GM23338 (cell line): ENCODE data around the gene HS6ST2. TPM values are rescaled to one million over a fixed set of nuclear protein-coding genes. Genes with fewer than 3 reads are reported as not detected.

Experiments
- ATAC-seq: fragments of 200-7000 bp; cut with Tn5 transposase; 3 replicates; pipeline ENCODE4 v1.9.1; 2020
- DNase-seq: peaks from one replicate; pipeline ENCODE4 v3.0.0-alpha.2; 2015; ENCODE audit warnings: low spot score
- H2AFZ ChIP-seq: fragments of 200-600 bp; sonication (generic); 2 replicates; pipeline ENCODE4 v1.8.0; 2016; ENCODE audit warnings: antibody characterized with exemption, mild to moderate bottlenecking, moderate library complexity
- H3F3A ChIP-seq: fragments of 200-600 bp; sonication (generic); replicated peaks from 2 replicates; pipeline ENCODE4 v1.8.0; 2017; ENCODE audit warnings: antibody characterized with exemption, mixed run types, low read depth
- H3K27ac ChIP-seq: fragments of 200-600 bp; sonication (generic); 2 replicates; pipeline ENCODE4 v1.6.1; 2016; ENCODE audit warnings: low read depth
- H3K27me3 ChIP-seq: fragments of 200-600 bp; sonication (generic); 2 replicates; pipeline ENCODE4 v1.8.0; 2016; ENCODE audit warnings: mild to moderate bottlenecking, mixed run types, moderate library complexity; ENCODE audit not compliant: insufficient read depth
- H3K36me3 ChIP-seq: fragments of 200-600 bp; sonication (generic); 2 replicates; pipeline ENCODE4 v1.8.0; 2016; ENCODE audit warnings: mild to moderate bottlenecking; ENCODE audit not compliant: insufficient read depth
- H3K4me1 ChIP-seq: fragments of 200-600 bp; sonication (generic); 2 replicates; pipeline ENCODE4 v1.8.0; 2016; ENCODE audit warnings: mild to moderate bottlenecking, moderate library complexity; ENCODE audit not compliant: insufficient read depth
- H3K4me2 ChIP-seq: fragments of 200-600 bp; sonication (generic); 2 replicates; pipeline ENCODE4 v1.7.1; 2017; ENCODE audit warnings: mixed run types
- H3K4me3 ChIP-seq: fragments of 200-600 bp; sonication (generic); 2 replicates; pipeline ENCODE4 v1.6.1; 2016; ENCODE audit warnings: mixed run types
- H3K79me2 ChIP-seq: fragments of 200-600 bp; sonication (generic); replicated peaks from 2 replicates; pipeline ENCODE4 v1.8.0; 2017; ENCODE audit warnings: mild to moderate bottlenecking; ENCODE audit not compliant: insufficient read depth
- H3K9me2 ChIP-seq: fragments of 200-600 bp; sonication (generic); 2 replicates; pipeline ENCODE4 v1.8.0; 2017; ENCODE audit not compliant: insufficient read depth
- H4K20me1 ChIP-seq: fragments of 200-600 bp; sonication (generic); replicated peaks from 2 replicates; pipeline ENCODE4 v1.8.0; 2017; ENCODE audit warnings: mild to moderate bottlenecking; ENCODE audit not compliant: insufficient read depth
- H3K27ac Mint-ChIP-seq: 2 replicates; pipeline ENCODE4 v1.8.0; 2020; ENCODE audit warnings: inconsistent platforms, mild to moderate bottlenecking, moderate library complexity, mixed read lengths
- H3K27me3 Mint-ChIP-seq: 3 replicates; pipeline ENCODE4 v1.8.0; 2022; ENCODE audit warnings: low read depth, mild to moderate bottlenecking, moderate library complexity, mixed read lengths, inconsistent platforms; ENCODE audit not compliant: insufficient read depth, poor library complexity
- H3K36me3 Mint-ChIP-seq: 3 replicates; pipeline ENCODE4 v1.8.0; 2021; ENCODE audit warnings: low read depth, mild to moderate bottlenecking, inconsistent platforms, moderate library complexity, mixed read lengths
- H3K4me1 Mint-ChIP-seq: 3 replicates; pipeline ENCODE4 v1.8.0; 2020; ENCODE audit warnings: mild to moderate bottlenecking, inconsistent platforms, mixed read lengths
- H3K4me3 Mint-ChIP-seq: 3 replicates; pipeline ENCODE4 v1.8.0; 2021; ENCODE audit warnings: moderate library complexity, mild to moderate bottlenecking, inconsistent platforms, mixed read lengths
- H3K9me3 Mint-ChIP-seq: 3 replicates; pipeline ENCODE4 v1.8.0; 2020; ENCODE audit warnings: moderate library complexity, mild to moderate bottlenecking, inconsistent platforms, mixed read lengths
- CREB1 ChIP-seq: fragments of 250-450 bp; sonication (Bioruptor Pico); IDR thresholded peaks from 2 replicates; pipeline ENCODE4 v1.5.0; 2020; ENCODE audit warnings: low read depth, mild to moderate bottlenecking, moderate library complexity
- CTCF ChIP-seq, 2 experiments: fragments of 200-600 bp in 1 of 2; sonication (generic) in 1 of 2; conservative IDR thresholded peaks; 2 replicates each; pipeline versions ENCODE4 v1.5.1 to v1.6.1; 2016 to 2017; ENCODE audit warnings: antibody characterized with exemption in 2 of 2, low read depth in 2 of 2, mild to moderate bottlenecking in 2 of 2, moderate library complexity in 1 of 2
- ETS1 ChIP-seq: IDR thresholded peaks from 2 replicates; pipeline ENCODE4 v1.6.1; 2016; ENCODE audit warnings: antibody characterized with exemption
- EZH2 ChIP-seq: fragments of 200-600 bp; sonication (generic); IDR thresholded peaks from one replicate; pipeline ENCODE4 v1.8.0; 2017; ENCODE audit warnings: antibody characterized with exemption, mild to moderate bottlenecking, low read depth; ENCODE audit not compliant: unreplicated experiment
- EZH2phosphoT487 ChIP-seq: fragments of 200-600 bp; sonication (generic); IDR thresholded peaks from one replicate; pipeline ENCODE4 v1.8.1; 2018; ENCODE audit warnings: antibody characterized with exemption; ENCODE audit not compliant: unreplicated experiment
- JUNB ChIP-seq: IDR thresholded peaks from one replicate; pipeline ENCODE4 v1.6.1; 2016; ENCODE audit warnings: antibody characterized with exemption; ENCODE audit not compliant: unreplicated experiment
- NANOG ChIP-seq: IDR thresholded peaks from 2 replicates; pipeline ENCODE4 v1.6.1; 2016; ENCODE audit warnings: antibody characterized with exemption, borderline replicate concordance
- POLR2AphosphoS5 ChIP-seq: IDR thresholded peaks from 2 replicates; pipeline ENCODE4 v1.6.1; 2016; ENCODE audit warnings: antibody characterized with exemption, low read depth
- REST ChIP-seq: IDR thresholded peaks from one replicate; pipeline ENCODE4 v1.6.1; 2018; ENCODE audit warnings: antibody characterized with exemption; ENCODE audit not compliant: unreplicated experiment
- STAT1 ChIP-seq: IDR thresholded peaks from one replicate; pipeline ENCODE4 v1.6.1; 2016; ENCODE audit warnings: antibody characterized with exemption; ENCODE audit not compliant: unreplicated experiment
- ZNF114 ChIP-seq: fragments of 250-450 bp; sonication (Bioruptor Pico); IDR thresholded peaks from 2 replicates; pipeline ENCODE4 v1.5.0; 2020; ENCODE audit warnings: mild to moderate bottlenecking, moderate library complexity
- ZNF331 ChIP-seq: fragments of 250-450 bp; sonication (Bioruptor Pico); IDR thresholded peaks from 2 replicates; pipeline ENCODE4 v1.5.0; 2020; ENCODE audit warnings: low read depth, mild to moderate bottlenecking, moderate library complexity
- ZNF462 ChIP-seq: fragments of 250-450 bp; sonication (Bioruptor Pico); IDR thresholded peaks from 2 replicates; pipeline ENCODE4 v1.5.0; 2020; ENCODE audit warnings: mild to moderate bottlenecking, moderate library complexity
- polyA plus RNA-seq: library from polyadenylated mRNA; unstranded; fragments of >200 nt; fragmentation: Nextera tagmentation; extraction: Ambion mirVana; gene quantifications from 2 replicates; pipeline ENCODE4 v1.2.1, GENCODE V29; 2016
- total RNA-seq: library from RNA; depleted of rRNA; stranded (reverse); fragments of >200 nt; shearing (Covaris generic); gene quantifications from 2 replicates; pipeline ENCODE4 v1.2.3, GENCODE V29; 2014

The HS6ST2 gene
- total and polyA plus RNA-seq, 2 experiments from 2014 or later, result 0.82 to 4.8 TPM

- TF ChIP-seq EZH2 (no peak), ZNF331 (CRISPR knock-in tag) (no peak), ZNF462 (CRISPR knock-in tag) (no peak), STAT1 (no peak), EZH2phosphoT487 (no peak), CREB1 (CRISPR knock-in tag) (no peak), REST (no peak), CTCF (conservative IDR thresholded peaks at IDR 0.05; ENCODE audit: low read depth in 2 of 2) (no peak), ZNF114 (CRISPR knock-in tag) (no peak), ETS1 (no peak), JUNB (no peak), POLR2AphosphoS5 (no peak), NANOG (no peak)
- Histone ChIP-seq H2AFZ (no peak overlapping the region), H3K4me3 (no peak overlapping the region), H3K79me2 (no peaks in the 10 kb centered on the region), H3K36me3 (no peaks in the 10 kb centered on the region), H3K9me2 (no peaks in the 10 kb centered on the region), H3K27ac (no peak overlapping the region), H3K4me1 (peaks cover 12% of the 10 kb centered on the region; the same call in 1 of the 2 replicates), H4K20me1 (no peaks in the 10 kb centered on the region), H3K4me2 (no peak overlapping the region), H3K27me3 (no peaks in the 10 kb centered on the region), H3F3A (no peaks in the 10 kb centered on the region)
- Mint-ChIP-seq H3K27me3 (peaks cover 2% of the 10 kb centered on the region), H3K9me3 (no peaks in the 10 kb centered on the region), H3K4me1 (peaks cover 30% of the 10 kb centered on the region), H3K4me3 (no peak overlapping the region), H3K36me3 (no peaks in the 10 kb centered on the region; the same call in 2 of the 3 replicates), H3K27ac (no peak overlapping the region)
- ATAC-seq, result no peak
- no peak for DNase-seq
Observed at GRCh38 chrX:132756439-132756838, 202.0 kb downstream of the HS6ST2 start.
